GM18519 (cell line): ENCODE measurements around the gene CRABP2.

ENCODE experiments used
- ATAC-seq: cut with Tn5 transposase; IDR thresholded peaks from one replicate; pipeline ENCODE4 v1.9.1; 2021; ENCODE audit warnings: mild to moderate bottlenecking, moderate library complexity; ENCODE audit not compliant: unreplicated experiment, low FRiP score

Gene CRABP2

DNA sequence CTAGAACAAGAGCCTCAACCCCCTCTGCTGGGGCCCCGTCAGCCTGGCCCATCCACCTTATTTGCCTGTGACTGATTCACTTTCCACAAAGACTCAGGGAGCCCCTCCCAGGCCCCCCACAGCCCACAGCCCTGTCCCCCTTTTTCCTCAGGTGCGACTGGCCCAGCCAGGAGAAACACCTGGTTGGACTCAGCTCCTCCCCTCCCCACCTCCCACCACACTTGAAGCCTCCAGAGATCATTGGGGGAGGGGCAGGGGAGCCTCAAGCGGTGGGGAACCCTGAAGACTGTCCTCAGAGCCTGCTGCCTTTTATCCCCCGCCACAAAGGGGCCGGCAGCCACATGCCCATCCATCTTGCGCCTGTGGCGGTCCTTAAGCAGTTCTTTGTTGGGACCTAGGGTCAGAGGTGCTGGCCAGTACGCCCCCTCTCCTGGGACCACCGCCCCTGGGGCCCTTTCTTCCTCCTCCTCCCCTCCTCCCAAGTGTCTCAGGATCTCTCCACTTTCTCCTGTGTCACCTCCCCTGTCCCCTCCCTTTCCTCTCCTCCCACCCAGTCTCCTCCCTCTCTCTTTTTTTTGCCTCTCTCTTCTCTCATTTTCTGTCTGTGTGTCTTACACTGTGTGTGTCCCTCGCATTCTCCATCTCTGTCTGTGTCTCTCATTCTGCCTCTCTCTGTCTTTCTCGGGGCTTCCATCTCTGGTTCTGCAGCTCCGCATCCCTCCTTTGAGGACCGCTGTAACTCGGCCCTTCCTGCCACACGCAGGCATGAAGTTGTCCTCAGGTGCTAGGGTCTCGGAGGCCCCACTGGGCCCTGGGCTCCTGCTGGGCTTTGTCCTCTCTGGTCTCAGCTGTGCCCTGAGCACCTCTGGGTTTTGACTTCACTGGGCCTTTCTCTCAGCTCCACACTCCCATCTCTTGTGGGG is 12.2 kb downstream of the CRABP2 start:
- ATAC-seq = no peak

GRCh38 chr1:156692441-156692924 is 12.9 kb downstream of the CRABP2 start:
- no peak for ATAC-seq

GRCh38 chr1:156691665-156692440 is 13.5 kb downstream of the CRABP2 start:
- ATAC-seq = no peak

GRCh38 chr1:156691191-156691590 is 14.2 kb downstream of the CRABP2 start:
- ATAC-seq = no peak

- ATAC-seq = no peak
Observed at GRCh38 chr1:156690675-156691036, 14.7 kb downstream of the CRABP2 start.

- no peak for ATAC-seq
Observed at GRCh38 chr1:156689953-156690674, 15.3 kb downstream of the CRABP2 start.

DNA sequence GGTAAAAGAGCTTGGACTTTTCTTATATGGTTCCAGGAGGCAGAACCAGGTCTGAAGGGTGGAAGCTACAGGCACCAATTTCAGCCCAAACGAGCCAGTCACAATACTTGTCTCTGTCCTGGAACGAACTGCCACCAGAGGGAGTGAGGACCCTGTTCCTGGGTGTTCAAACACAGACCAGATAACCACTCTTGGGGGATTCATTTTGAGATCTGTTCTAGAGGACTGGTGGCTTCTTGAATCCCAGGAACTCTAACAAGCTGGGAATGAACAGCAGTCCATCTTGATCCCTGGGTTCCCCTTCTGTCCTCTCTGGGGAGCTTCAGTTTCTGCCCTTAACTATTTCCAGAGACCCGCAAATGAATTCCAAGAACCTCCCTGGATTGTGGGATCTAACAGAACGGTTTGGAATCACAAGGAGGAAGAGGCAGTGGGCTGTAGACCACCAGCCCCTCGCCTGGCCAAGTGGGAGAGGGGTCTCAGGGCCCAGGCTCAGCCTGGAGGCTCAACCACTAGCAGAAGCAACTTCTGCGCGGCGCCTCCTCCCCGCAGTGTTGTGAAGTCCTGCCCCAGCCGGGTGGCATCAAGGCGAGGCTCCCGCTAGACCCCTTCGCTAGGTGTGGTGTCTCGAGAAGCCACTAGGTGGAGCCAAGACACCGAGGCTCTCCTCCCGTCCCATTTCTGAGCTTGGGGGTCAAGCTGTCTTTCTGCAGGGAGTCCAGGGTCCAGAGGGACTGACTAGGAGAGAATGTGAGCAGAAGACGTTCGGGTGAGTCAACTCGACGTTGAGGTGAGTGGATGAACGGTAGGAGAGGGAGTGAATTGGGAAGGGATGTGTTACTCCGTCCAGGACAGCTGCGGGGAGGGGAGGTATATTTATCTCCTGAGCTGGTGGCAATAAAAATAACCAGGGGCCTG is 16.1 kb downstream of the CRABP2 start:
- no peak for ATAC-seq

- ATAC-seq = no peak
Observed at GRCh38 chr1:156684227-156684782, 21.1 kb downstream of the CRABP2 start.

DNA sequence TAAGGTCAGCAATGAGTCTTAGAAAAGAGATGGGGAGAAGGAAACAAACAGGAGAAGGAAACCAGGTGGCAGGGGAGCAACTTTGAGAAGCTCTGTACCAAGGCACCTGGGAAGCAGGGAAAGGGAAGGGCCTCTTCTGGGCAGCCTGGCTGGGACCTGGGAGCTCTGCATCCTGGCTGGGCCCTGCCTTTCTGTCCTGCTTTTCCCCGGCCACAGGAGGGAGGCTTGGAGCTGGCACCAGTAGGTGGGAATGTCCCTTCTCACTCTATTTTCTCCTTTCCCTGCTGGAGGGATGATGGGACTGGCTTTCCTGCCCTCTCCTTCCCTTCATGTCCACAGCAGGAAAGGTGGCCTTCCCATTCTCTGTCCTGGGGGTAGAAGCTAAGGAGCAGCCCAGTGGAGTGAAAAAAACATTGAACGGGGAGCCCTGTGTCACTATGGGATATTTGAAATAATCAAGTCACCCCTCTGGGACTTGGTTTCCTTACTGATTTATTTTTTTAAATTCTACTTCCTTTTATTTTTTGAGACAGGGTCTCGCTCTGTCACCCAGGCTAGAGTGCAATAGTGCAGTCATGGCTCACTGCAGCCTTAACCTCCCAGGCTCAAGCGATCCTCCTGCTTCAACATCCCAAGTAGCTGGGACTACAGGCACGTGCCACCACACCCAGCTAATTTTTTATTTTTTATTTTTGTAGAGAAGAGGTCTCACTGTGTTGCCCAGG is 23.1 kb downstream of the CRABP2 start:
- no peak for ATAC-seq

GRCh38 chr1:156681196-156681960 is 24.0 kb downstream of the CRABP2 start:
- ATAC-seq = no peak

DNA sequence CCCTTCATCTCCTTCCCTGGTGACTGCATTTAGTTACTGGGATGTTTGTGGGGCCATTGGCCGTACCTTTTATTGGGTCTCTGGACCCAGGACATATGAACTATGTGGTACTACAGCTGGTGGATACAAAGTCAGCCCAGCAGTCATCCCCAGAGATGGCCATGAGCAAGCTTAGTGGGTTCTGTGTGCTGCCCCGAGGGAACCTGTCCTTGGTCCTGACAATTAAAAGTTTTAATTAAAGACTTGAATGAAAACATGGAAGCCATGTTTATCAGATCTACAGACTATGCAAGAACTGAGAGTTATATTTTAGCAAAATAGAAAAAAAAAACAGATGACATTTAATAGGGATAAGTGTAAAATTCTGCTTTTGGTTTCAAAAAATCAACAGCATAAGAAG is 25.3 kb downstream of the CRABP2 start:
- ATAC-seq = no peak

GRCh38 chr1:156677616-156678596 is 27.5 kb downstream of the CRABP2 start:
- no peak for ATAC-seq

GRCh38 chr1:156676820-156677615 is 28.4 kb downstream of the CRABP2 start, which contains the start of gene NES:
Gene NES (minus strand): TSS chr1:156677407. CDS start chr1:156677264, 143 bp downstream.
- no peak for ATAC-seq

DNA sequence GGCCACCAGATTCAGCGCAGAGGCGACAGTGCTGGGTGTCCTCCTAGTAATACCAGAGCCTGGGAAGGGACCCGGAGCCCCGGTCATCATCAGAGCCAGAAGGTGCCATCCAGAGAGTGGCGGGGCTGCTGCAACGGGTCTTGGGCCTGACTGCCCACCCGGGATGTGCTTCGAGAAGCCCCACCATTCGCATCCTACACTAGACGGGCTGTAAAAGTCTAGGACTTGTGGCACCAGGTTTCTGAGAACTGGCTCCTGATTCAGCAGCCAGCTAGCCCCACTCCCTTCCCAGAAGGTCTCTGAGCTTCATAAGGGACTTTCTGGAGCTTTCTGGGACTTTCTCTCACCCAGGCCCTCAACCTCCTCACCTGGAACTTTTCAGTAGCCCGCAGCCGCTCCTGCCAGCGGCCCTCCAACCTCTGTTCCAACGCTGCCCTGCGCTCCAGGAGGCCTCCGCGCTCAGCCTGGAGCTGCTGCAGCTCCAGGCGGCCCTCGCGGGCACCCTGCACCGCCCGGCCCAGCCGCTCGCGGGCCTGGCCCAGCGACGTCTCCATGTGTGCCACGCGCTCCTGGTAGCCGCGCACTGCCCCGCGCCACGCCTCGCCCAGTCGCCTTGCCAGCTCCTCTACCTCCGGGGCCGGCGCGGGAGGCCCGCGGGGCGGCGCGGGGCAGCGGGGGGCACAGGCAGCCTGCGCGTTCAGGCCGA is 29.1 kb downstream of the CRABP2 start:
- ATAC-seq = no peak
